HG02840 (cell line): ENCODE results near the gene DLL4.

Experiments
- ATAC-seq: cut with Tn5 transposase; IDR thresholded peaks from one replicate; pipeline ENCODE4 v1.9.1; 2021; ENCODE audit warnings: mild to moderate bottlenecking, moderate library complexity, moderate number of reproducible peaks; ENCODE audit not compliant: unreplicated experiment, low FRiP score

The DLL4 gene

GRCh38 chr15:40928821-40929659 is at the start of gene DLL4:
TSS of gene DLL4 (plus strand) at chr15:40929340. CDS start at chr15:40929669, 329 bp downstream.
- ATAC-seq: no peak

GRCh38 chr15:40879609-40880008 is 49.5 kb upstream of the DLL4 start:
- no peak for ATAC-seq

GRCh38 chr15:40881351-40881750 is 47.8 kb upstream of the DLL4 start:
- ATAC-seq: no peak

- ATAC-seq: no peak
Observed at GRCh38 chr15:40886586-40886985, 42.6 kb upstream of the DLL4 start.

DNA sequence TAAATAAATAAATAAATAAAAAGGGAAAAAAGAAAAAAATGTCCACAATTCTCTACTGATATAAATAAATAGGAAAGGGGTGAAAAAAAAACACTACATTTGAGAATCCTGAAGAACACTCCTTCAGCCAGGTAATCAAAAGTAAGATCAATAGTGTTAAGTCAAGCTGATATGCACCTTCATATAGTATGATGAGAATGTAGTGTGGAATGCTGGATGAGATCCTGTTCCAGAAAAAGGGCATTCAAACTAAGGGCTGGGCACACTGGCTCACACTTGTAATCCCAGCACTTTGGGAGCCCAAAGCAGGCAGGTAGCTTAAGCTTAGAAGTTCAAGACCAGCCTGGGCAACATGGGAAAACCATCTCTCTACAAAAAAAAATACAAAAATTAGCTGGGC is 40.0 kb upstream of the DLL4 start:
- no peak for ATAC-seq

DNA sequence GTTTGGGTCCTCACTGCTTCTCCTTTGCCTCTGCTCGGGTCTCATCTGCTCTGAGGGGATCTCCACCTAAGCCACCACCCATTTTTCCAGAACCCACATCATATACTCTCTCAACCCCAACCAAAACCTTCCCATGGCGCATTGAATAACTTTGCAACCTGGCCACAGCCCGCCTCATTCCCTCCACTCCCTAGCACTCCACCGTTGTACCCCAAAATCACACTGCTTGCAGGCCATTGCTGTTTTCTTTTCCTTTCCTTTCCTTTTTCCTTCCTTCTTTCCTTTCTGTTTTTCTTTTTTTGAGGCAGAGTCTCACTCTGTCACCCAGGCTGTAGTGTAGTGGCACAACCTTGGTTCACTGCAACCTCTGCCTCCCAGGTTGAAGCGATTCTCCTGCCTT is 38.0 kb upstream of the DLL4 start:
- ATAC-seq: no peak

- ATAC-seq: no peak
Observed at GRCh38 chr15:40891810-40892446, 37.2 kb upstream of the DLL4 start.

GRCh38 chr15:40892447-40893012 is 36.6 kb upstream of the DLL4 start:
- ATAC-seq: no peak

GRCh38 chr15:40893019-40893670 is 36.0 kb upstream of the DLL4 start:
- ATAC-seq: no peak

DNA sequence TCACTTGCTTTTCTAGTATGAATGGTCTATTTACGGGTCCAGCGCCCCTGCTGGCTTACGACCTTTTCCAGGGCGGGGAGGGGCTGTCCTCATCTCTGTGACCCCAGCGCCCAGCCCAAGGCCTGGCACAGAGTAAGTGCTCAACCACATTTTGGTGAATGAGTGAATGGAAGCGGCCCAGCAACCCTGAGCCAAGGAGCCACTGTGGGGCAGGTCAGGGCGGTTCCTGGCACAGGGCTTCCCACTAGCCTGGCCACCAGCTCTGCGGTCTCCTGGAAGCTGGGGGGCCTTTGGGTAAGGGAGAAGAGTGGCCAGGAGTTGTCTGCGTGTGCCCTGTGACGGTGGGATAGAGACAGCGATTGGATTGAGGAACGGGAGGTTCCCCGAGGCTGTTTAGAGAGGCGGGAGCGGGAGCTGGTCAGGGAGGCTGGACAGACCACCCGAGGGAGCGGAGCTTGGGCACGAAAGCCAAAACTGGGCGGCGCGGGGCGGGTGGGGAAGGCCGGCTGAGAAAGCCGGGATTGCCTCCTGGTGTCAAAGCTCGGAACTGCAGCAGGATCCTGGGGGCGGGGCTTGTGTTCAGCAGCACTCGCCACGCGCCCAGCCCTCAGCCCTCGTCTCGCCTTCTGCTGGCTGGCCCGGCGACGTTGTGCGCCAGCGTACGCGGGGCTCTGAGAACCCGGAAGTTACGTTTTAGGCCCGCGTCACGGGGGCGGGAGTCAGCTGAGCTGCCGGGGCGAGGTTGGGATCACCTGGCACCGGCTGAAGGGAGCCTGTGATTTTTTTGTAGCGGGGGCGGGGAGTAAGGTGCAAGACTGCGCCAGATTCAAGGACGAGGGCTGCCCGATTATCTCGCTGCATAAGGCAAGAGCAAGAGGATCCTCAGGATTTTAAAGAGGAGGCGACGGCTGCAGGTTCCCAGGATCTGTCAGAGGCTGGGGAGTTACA is 35.1 kb upstream of the DLL4 start, which contains the start of gene VPS18:
VPS18 (plus strand) TSS at position 718 of the 948 bp plus-strand sequence. CDS start 319 bp downstream, outside the sequence.
- ATAC-seq: peak; percentile 78

DNA sequence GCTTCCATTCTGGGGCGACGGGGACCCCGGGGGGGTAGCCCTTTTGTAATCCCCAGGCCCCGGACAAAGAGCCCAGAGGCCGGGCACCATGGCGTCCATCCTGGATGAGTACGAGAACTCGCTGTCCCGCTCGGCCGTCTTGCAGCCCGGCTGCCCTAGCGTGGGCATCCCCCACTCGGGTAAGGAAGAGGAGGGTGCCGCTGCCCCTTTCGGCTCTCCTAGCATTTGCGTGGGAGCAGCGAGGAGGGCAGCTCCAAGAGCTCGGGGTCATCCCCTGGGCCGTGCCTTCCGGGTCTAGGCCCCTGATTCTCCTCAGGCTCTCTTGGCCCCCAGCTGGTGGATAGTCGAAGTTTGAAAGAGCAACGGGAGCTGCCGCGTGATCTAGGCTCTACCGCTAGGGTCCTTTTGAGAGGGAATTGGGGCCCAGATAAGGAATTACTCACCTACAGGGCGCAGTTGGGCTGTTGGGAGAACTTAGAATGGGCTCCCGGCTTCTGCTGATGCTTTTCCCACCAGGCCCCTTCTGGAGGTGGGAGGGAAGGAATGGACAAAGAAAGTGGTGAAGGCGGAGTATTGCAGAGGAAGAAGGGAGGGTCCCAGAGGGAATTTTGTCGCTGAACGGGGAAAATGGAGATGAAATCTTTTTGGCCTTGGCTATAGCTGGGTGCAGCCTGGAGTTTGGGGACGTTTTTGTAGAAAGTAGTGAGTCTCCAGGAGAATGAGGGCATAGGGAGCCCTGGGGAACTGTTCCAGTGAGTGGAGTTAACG is 34.3 kb upstream of the DLL4 start:
- peak; percentile 29 for ATAC-seq

DNA sequence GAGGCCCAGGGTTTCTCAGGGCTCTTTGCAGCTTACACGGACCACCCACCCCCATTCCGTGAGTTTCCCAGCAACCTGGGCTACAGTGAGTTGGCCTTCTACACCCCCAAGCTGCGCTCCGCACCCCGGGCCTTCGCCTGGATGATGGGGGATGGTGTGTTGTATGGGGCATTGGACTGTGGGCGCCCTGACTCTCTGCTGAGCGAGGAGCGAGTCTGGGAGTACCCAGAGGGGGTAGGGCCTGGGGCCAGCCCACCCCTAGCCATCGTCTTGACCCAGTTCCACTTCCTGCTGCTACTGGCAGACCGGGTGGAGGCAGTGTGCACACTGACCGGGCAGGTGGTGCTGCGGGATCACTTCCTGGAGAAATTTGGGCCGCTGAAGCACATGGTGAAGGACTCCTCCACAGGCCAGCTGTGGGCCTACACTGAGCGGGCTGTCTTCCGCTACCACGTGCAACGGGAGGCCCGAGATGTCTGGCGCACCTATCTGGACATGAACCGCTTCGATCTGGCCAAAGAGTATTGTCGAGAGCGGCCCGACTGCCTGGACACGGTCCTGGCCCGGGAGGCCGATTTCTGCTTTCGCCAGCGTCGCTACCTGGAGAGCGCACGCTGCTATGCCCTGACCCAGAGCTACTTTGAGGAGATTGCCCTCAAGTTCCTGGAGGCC is 29.5 kb upstream of the DLL4 start:
- ATAC-seq: no peak

- no peak for ATAC-seq
Observed at GRCh38 chr15:40900256-40901052, 28.7 kb upstream of the DLL4 start.

DNA sequence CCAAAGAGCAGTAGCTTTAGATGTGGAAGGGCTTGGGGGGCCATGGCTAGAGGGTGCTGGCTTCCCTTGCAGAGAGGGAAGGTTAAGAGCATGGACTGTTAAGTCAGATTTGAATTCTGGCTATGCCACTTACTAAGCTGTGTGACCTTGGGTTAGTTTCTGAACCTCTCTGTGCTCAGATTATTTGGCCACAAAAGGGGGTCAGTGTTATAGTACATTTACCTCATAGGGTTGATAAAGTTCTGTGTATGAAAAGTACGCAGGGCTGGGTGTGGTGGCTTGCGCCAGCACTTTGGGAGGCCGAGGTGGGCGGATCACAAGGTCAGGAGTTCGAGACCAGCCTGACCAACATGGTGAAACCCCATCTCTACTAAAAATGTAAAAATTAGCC is 28.1 kb upstream of the DLL4 start:
- no peak for ATAC-seq

DNA sequence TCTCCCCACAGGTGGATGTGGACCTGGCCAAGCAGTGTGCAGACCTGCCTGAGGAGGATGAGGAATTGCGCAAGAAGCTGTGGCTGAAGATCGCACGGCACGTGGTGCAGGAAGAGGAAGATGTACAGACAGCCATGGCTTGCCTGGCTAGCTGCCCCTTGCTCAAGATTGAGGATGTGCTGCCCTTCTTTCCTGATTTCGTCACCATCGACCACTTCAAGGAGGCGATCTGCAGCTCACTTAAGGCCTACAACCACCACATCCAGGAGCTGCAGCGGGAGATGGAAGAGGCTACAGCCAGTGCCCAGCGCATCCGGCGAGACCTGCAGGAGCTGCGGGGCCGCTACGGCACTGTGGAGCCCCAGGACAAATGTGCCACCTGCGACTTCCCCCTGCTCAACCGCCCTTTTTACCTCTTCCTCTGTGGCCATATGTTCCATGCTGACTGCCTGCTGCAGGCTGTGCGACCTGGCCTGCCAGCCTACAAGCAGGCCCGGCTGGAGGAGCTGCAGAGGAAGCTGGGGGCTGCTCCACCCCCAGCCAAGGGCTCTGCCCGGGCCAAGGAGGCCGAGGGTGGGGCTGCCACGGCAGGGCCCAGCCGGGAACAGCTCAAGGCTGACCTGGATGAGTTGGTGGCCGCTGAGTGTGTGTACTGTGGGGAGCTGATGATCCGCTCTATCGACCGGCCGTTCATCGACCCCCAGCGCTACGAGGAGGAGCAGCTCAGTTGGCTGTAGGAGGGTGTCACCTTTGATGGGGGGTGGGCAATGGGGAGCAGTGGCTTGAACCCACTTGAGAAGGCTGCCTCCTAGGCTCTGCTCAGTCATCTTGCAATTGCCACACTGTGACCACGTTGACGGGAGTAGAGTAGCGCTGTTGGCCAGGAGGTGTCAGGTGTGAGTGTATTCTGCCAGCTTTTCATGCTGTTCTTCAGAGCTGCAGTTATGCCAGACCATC is 26.3 kb upstream of the DLL4 start:
- ATAC-seq: no peak

- ATAC-seq: no peak
Observed at GRCh38 chr15:40904552-40905201, 24.5 kb upstream of the DLL4 start.
